ENCODE measurements around the gene UST.

GRCh38 chr6:149094156-149094555 is 347.3 kb downstream of the UST start:
- TF ChIP-seq CTCF (IDR thresholded peaks at IDR 0.05): no peak
- no peak for TF ChIP-seq POLR2A (IDR thresholded peaks at IDR 0.05)
- TF ChIP-seq EP300 (IDR thresholded peaks at IDR 0.05): no peak
